GM13977 (cell line): ENCODE data around the gene SMIM33.

Experiments
- DNase-seq: peaks from one replicate; pipeline ENCODE4 v3.0.0; 2012; ENCODE audit warnings: low spot score
- in situ Hi-C: fragments of 300-500 bp; cut with MboI; formaldehyde crosslinking; loops from one replicate; pipeline ENCODE4 v1.12.0; 2022; ENCODE audit warnings: low sequenced_read_pairs, low pct_unique_long_range_greater_than_20kb, mixed read lengths, inconsistent platforms; ENCODE audit not compliant: unreplicated experiment
- TF ChIP-seq, protein P1 (sequence below): IDR thresholded peaks from 2 replicates; pipeline ENCODE4 v1.5.1; 2012; ENCODE audit warnings: mild to moderate bottlenecking, control low read depth; ENCODE audit not compliant: insufficient read depth; ENCODE audit errors: extremely low read depth, missing control alignments

SMIM33 gene

GRCh38 chr5:139461176-139461575, 9.6 kb upstream of the SMIM33 start:
- DNase-seq, result no peak
- TF ChIP-seq, protein P1, sequence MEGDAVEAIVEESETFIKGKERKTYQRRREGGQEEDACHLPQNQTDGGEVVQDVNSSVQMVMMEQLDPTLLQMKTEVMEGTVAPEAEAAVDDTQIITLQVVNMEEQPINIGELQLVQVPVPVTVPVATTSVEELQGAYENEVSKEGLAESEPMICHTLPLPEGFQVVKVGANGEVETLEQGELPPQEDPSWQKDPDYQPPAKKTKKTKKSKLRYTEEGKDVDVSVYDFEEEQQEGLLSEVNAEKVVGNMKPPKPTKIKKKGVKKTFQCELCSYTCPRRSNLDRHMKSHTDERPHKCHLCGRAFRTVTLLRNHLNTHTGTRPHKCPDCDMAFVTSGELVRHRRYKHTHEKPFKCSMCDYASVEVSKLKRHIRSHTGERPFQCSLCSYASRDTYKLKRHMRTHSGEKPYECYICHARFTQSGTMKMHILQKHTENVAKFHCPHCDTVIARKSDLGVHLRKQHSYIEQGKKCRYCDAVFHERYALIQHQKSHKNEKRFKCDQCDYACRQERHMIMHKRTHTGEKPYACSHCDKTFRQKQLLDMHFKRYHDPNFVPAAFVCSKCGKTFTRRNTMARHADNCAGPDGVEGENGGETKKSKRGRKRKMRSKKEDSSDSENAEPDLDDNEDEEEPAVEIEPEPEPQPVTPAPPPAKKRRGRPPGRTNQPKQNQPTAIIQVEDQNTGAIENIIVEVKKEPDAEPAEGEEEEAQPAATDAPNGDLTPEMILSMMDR, result no peak
- in situ Hi-C loops, result no loop called here

DNA sequence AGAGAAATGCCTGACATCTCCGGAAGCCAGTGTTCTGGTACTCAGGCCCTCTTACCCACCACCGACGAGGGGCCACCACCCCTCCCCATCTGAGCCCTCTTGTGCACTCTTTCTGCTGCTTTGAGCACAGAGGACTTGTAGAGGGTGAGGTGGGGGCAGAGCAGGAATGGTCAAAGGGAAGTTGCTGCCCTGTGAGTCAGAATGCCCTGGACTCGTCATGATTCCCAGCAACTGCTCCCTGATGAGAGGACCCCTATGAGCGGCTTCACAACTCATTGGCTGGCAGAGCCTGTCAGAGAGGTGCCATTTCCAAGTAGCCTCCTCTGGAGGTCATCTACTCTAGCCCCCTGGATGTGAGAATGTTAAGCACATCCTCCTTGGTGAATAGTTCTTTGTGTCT, 9.1 kb upstream of the SMIM33 start:
- DNase-seq, result no peak
- in situ Hi-C loops, result no loop called here
- TF ChIP-seq, protein P1, result no peak

GRCh38 chr5:139462586-139463276, 8.1 kb upstream of the SMIM33 start, which contains the start of gene ECSCR:
TSS of gene ECSCR (minus strand) at chr5:139462743. CDS start at chr5:139462670, 73 bp downstream.
- DNase-seq, result no peak
- TF ChIP-seq, protein P1, result no peak
- in situ Hi-C loops, result no loop called here

DNA sequence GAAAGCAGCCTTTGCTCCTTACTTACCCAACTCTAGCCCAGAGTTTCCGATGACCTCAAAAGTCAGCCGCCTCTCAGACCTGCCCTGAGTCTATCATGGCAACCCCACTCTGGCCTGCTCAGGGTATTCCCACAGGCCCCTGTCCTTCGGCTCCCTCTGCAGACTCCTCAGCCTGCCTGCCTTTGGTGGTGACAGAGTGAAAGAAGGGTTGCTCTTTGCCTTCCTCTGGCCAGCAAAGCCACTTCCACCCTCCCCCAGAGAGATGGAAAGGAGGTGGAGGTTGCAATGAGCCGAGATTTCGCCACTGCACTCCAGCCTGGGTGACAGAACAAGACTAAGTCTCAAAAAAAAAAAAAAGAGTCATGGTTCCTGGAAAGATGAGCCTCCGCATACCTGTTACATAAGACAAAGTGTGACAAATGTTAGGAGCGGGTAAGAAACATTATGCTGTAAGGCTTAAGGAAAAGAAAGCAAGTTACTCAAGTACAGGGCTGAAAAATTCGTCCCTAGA, 2.3 kb upstream of the SMIM33 start:
- TF ChIP-seq, protein P1, result no peak
- DNase-seq, result no peak
- in situ Hi-C loops, result no loop called here

- DNase-seq, result no peak
- TF ChIP-seq, protein P1, result no peak
- in situ Hi-C loops, result no loop called here
These were observed 1.7 kb downstream of the SMIM33 start for GRCh38 chr5:139472386-139473030.

- no peak for DNase-seq
- TF ChIP-seq, protein P1, result no peak
- in situ Hi-C loops, result no loop called here
These were observed 2.3 kb downstream of the SMIM33 start for GRCh38 chr5:139473105-139473504.
